OCI-LY3 (cell line): ENCODE data around the gene RHBDD1.

Source experiments
- H2AFZ ChIP-seq: fragments of 200-600, 300-600 bp; shearing (Covaris generic); 2 replicates; pipeline ENCODE4 v1.6.0; 2014; ENCODE audit warnings: antibody characterized with exemption, low read depth, low read length
- H3K27ac ChIP-seq: fragments of 200-600, 300-600 bp; sonication (generic); 2 replicates; pipeline ENCODE4 v1.5.1; 2014; ENCODE audit warnings: mild to moderate bottlenecking, low read length, moderate library complexity, mixed read lengths
- H3K27me3 ChIP-seq: fragments of 200-600, 300-600 bp; sonication (generic); 2 replicates; pipeline ENCODE4 v1.6.1; 2014; ENCODE audit warnings: low read depth, low read length, mixed read lengths
- H3K36me3 ChIP-seq: fragments of 200-600, 300-600 bp; sonication (generic); replicated peaks from 2 replicates; pipeline ENCODE3; 2014; ENCODE audit warnings: low read depth, low read length, mixed read lengths
- H3K4me1 ChIP-seq: fragments of 300-600, 200-600 bp; sonication (generic); 2 replicates; pipeline ENCODE4 v1.6.1; 2014; ENCODE audit warnings: low read length, mixed read lengths
- H3K4me2 ChIP-seq: fragments of 200-600, 300-600 bp; sonication (generic); 2 replicates; pipeline ENCODE4 v1.6.1; 2014; ENCODE audit warnings: low read length, mixed read lengths
- H3K4me3 ChIP-seq: fragments of 300-600, 200-600 bp; sonication (generic); 2 replicates; pipeline ENCODE4 v1.5.1; 2014; ENCODE audit warnings: antibody characterized with exemption, mild to moderate bottlenecking, low read length, moderate library complexity
- H3K79me2 ChIP-seq: fragments of 300-600, 200-600 bp; shearing (Covaris generic); 2 replicates; pipeline ENCODE4 v1.6.1; 2014; ENCODE audit warnings: mild to moderate bottlenecking, low read length, mixed read lengths
- H3K9ac ChIP-seq: fragments of 300-600, 200-600 bp; shearing (Covaris generic); 2 replicates; pipeline ENCODE4 v1.6.0; 2014; ENCODE audit warnings: mild to moderate bottlenecking, low read length, moderate library complexity
- H3K9me3 ChIP-seq: fragments of 200-600, 300-600 bp; shearing (Covaris generic); 2 replicates; pipeline ENCODE4 v1.6.1; 2014; ENCODE audit warnings: low read length, mixed read lengths; ENCODE audit not compliant: insufficient read depth
- H4K20me1 ChIP-seq: fragments of 200-600, 300-600 bp; sonication (generic); 2 replicates; pipeline ENCODE4 v1.6.1; 2016; ENCODE audit warnings: low read length, mixed read lengths; ENCODE audit not compliant: insufficient read depth
- CTCF ChIP-seq: fragments of 200-600, 300-600 bp; sonication (generic); IDR thresholded peaks from 2 replicates; pipeline ENCODE4 v1.5.1; 2014; ENCODE audit warnings: antibody characterized with exemption, low read length, low read depth
- EZH2phosphoT487 ChIP-seq: fragments of 200-600 bp; shearing (Covaris generic); IDR thresholded peaks from 2 replicates; pipeline ENCODE4 v1.6.1; 2018; ENCODE audit warnings: antibody characterized with exemption, mixed run types, low read depth

RHBDD1 gene

GRCh38 chr2:226800941-226801784 lies 34.7 kb upstream of the RHBDD1 start:
- Histone ChIP-seq H3K27me3 (peaks cover 3% of the 10 kb centered on the region; the same call in 1 of the 2 replicates), H3K4me2 (peak overlapping the region; percentile 96), H3K4me3 (peak overlapping the region; percentile 96), H3K9ac (peak overlapping the region; percentile 80), H2AFZ (peak overlapping the region; percentile 99), H3K9me3 (no peaks in the 10 kb centered on the region), H3K4me1 (peaks cover 8% of the 10 kb centered on the region; the same call in 1 of the 2 replicates), H4K20me1 (no peaks in the 10 kb centered on the region), H3K79me2 (no peaks in the 10 kb centered on the region), H3K27ac (peak overlapping the region; percentile 43), H3K36me3 (no peaks in the 10 kb centered on the region)
- no peak for TF ChIP-seq EZH2phosphoT487
- TF ChIP-seq CTCF, result no peak

GRCh38 chr2:226802573-226802972 lies 33.3 kb upstream of the RHBDD1 start:
- Histone ChIP-seq H3K9me3 (no peaks in the 10 kb centered on the region), H4K20me1 (no peaks in the 10 kb centered on the region), H3K4me3 (no peak overlapping the region), H3K27me3 (peaks cover 3% of the 10 kb centered on the region; the same call in 1 of the 2 replicates), H3K9ac (no peak overlapping the region), H3K79me2 (no peaks in the 10 kb centered on the region), H3K27ac (no peak overlapping the region), H3K4me2 (peak overlapping the region; percentile 96), H3K4me1 (peaks cover 8% of the 10 kb centered on the region; the same call in 1 of the 2 replicates), H3K36me3 (no peaks in the 10 kb centered on the region), H2AFZ (no peak overlapping the region)
- TF ChIP-seq EZH2phosphoT487, result no peak
- TF ChIP-seq CTCF, result peak; percentile 59

GRCh38 chr2:226803410-226803809 lies 32.4 kb upstream of the RHBDD1 start:
- H3K27ac ChIP-seq, result no peak overlapping the region
- TF ChIP-seq EZH2phosphoT487 (no peak), CTCF (no peak)

GRCh38 chr2:226813148-226813701 lies 22.6 kb upstream of the RHBDD1 start:
- Histone ChIP-seq H3K27me3 (0 out of 2 replicates have a peak, but pooled peaks cover 4% of the 10 kb centered on the region), H3K4me1 (no peaks in the 10 kb centered on the region), H3K9ac (no peak overlapping the region), H3K36me3 (no peaks in the 10 kb centered on the region), H3K4me3 (no peak overlapping the region), H3K79me2 (no peaks in the 10 kb centered on the region), H3K9me3 (no peaks in the 10 kb centered on the region), H4K20me1 (no peaks in the 10 kb centered on the region), H2AFZ (no peak overlapping the region), H3K27ac (no peak overlapping the region), H3K4me2 (no peak overlapping the region)
- TF ChIP-seq EZH2phosphoT487 (no peak), CTCF (peak; percentile 64)

More at GRCh38 chr2:226803410-226803809, 32.4 kb upstream of the RHBDD1 start:
- peaks cover 3% of the 10 kb centered on the region; the same call in 1 of the 2 replicates for H3K27me3 ChIP-seq
- H3K36me3 ChIP-seq, result no peaks in the 10 kb centered on the region
- no peak overlapping the region for H3K4me2 ChIP-seq
- H3K9ac ChIP-seq, result no peak overlapping the region
- H4K20me1 ChIP-seq, result no peaks in the 10 kb centered on the region
- H2AFZ ChIP-seq, result no peak overlapping the region
- no peaks in the 10 kb centered on the region for H3K79me2 ChIP-seq
- peaks cover 8% of the 10 kb centered on the region; the same call in 1 of the 2 replicates for H3K4me1 ChIP-seq
- no peak overlapping the region for H3K4me3 ChIP-seq
- H3K9me3 ChIP-seq, result no peaks in the 10 kb centered on the region
